Kidney epithelial cell (primary cell): Measurements from ENCODE around the gene TOMT. TPM values are rescaled to one million over a fixed set of nuclear protein-coding genes. Genes with fewer than 3 reads are reported as not detected.
"Not testable (repeated sequence)": the region's sequence is repeated elsewhere in the genome, so short reads cannot be mapped to it uniquely, and the experiment has no call there.

Experiments
- DNase-seq: peaks from one replicate; pipeline ENCODE4 v3.0.0-alpha.2; 2010; ENCODE audit warnings: low read depth
- H3K27me3 ChIP-seq: 2 replicates; pipeline ENCODE4 v1.6.0; 2011; ENCODE audit warnings: low read length; ENCODE audit not compliant: control insufficient read depth, insufficient read depth
- H3K36me3 ChIP-seq: 2 replicates; pipeline ENCODE4 v1.5.1; 2011; ENCODE audit warnings: low read length; ENCODE audit not compliant: control insufficient read depth, insufficient read depth
- H3K4me3 ChIP-seq: 2 replicates; pipeline ENCODE4 v1.5.1; 2011; ENCODE audit warnings: low read depth, mild to moderate bottlenecking, control low read depth, low read length
- CTCF ChIP-seq: IDR thresholded peaks from 2 replicates; pipeline ENCODE4 v1.5.1; 2011; ENCODE audit warnings: mild to moderate bottlenecking, moderate library complexity, low read length, control low read depth, inconsistent platforms; ENCODE audit not compliant: insufficient read depth, poor library complexity, severe bottlenecking
- total RNA-seq: library from RNA; depleted of rRNA; stranded (reverse); fragments of >200 nt; gene quantifications from 2 replicates; pipeline ENCODE4 v1.2.3, GENCODE V29; 2015

Gene TOMT
- total RNA-seq, 1 donor from 2014 or later = not detected

DNA sequence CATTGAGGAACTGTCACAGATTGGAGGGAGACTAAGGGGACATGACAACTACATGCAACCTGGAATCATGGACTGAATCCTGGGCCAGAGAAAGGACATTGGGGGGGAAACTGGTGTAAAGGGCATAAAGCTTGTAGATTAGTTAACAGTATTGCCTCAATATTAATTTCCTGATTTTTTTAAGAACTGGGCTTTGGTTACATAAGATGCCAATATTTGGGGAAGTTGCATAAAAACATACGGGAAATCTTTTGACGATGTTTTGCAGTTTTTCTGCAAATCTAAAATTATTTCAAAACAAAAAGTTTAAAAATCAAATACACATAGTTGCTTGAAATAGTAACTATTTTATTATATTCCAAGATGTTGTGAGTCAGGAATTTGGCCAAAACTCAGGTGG, 26.9 kb downstream of the TOMT start:
- H3K27me3 ChIP-seq = no peaks in the 10 kb centered on the region
- TF ChIP-seq CTCF = no peak
- no peaks in the 10 kb centered on the region for H3K36me3 ChIP-seq
- no peak overlapping the region for H3K4me3 ChIP-seq
- no peak for DNase-seq

- not testable (repeated sequence) for DNase-seq, H3K4me3 ChIP-seq, H3K27me3 ChIP-seq, H3K36me3 ChIP-seq
These were observed 29.7 kb downstream of the TOMT start, which contains the start of gene FOLR3 for GRCh38 chr11:72135473-72135872. Gene FOLR3, plus strand, starts transcription at chr11:72135725. Its CDS starts 228 bp downstream, at chr11:72135953.

- no peak overlapping the region for H3K4me3 ChIP-seq
- H3K36me3 ChIP-seq = no peaks in the 10 kb centered on the region
- no peak for DNase-seq
- H3K27me3 ChIP-seq = no peaks in the 10 kb centered on the region
- TF ChIP-seq CTCF = no peak
These were observed 30.4 kb downstream of the TOMT start for GRCh38 chr11:72135891-72136683.

DNA sequence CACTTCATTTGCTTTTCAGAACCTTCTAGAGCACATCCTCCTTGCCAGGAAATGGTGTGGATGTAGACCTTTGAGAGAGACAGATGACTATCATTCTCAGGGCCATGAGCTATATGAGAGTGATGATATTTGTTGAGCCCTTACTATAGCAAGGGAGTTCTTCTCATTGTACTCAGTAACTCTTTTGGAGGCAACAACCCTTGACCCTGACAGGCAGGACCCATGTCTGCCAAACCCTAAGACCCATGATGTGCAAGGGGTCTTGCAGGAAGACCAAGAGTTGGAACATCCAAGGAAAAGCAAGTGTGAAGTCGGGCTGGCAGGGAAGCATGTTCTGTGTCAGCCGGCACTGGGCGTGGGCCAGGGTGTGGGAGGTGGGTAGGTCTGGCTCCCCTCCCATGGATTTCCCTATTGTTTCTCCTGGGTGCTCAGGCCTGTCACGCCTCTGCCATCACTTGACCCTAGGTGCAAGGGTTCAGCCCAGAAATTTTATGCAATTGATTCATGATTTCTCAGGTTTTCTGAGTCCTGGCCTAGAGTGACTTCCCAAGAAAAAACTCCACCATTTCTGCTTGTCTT, 31.0 kb downstream of the TOMT start:
- no peak for DNase-seq
- Histone ChIP-seq H3K27me3 (no peaks in the 10 kb centered on the region), H3K4me3 (no peak overlapping the region), H3K36me3 (no peaks in the 10 kb centered on the region)
- no peak for TF ChIP-seq CTCF

DNA sequence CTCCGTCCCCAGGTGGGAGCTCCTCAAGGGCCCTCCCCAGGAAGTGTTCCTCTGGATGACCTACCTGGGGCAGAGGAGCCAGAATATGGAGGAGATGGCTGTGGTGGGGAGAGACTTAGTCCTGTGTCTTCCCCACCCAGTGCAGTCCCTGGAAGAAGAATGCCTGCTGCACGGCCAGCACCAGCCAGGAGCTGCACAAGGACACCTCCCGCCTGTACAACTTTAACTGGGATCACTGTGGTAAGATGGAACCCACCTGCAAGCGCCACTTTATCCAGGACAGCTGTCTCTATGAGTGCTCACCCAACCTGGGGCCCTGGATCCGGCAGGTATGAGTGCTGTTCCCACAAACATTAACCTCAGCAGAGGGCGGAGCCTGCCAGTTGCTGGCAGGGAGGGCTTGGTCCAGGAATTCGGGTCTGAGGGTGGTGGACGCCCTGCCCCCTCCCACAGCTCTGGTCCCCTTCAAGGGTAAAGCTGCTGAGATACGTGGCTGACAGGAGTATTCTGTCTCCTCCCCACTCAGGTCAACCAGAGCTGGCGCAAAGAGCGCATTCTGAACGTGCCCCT, 33.2 kb downstream of the TOMT start:
- no peaks in the 10 kb centered on the region for H3K36me3 ChIP-seq
- no peaks in the 10 kb centered on the region for H3K27me3 ChIP-seq
- no peak overlapping the region for H3K4me3 ChIP-seq
- no peak for TF ChIP-seq CTCF
- no peak for DNase-seq

DNA sequence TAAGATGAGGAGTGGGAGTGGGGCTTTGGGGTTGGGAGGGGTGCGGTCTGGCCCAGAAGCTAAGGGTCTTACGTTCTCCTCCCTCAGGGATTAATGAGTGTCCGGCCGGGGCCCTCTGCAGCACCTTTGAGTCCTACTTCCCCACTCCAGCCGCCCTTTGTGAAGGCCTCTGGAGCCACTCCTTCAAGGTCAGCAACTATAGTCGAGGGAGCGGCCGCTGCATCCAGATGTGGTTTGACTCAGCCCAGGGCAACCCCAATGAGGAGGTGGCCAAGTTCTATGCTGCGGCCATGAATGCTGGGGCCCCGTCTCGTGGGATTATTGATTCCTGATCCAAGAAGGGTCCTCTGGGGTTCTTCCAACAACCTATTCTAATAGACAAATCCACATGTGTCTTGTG, 33.8 kb downstream of the TOMT start:
- Histone ChIP-seq H3K27me3 (no peaks in the 10 kb centered on the region), H3K36me3 (no peaks in the 10 kb centered on the region), H3K4me3 (no peak overlapping the region)
- no peak for DNase-seq
- no peak for TF ChIP-seq CTCF
